ENCODE measurements around the gene TUBD1. TPM values are rescaled to one million over a fixed set of nuclear protein-coding genes. Genes with fewer than 3 reads are reported as not detected.
A peak's percentile ranks its signal among the peaks of the same experiment; 100 is the strongest.

The TUBD1 gene
- total and polyA plus RNA-seq, 8 donors, result 5.9 to 28.6 (median 13.8) TPM; not detected in 1

- TF ChIP-seq POLR2AphosphoS5 (IDR thresholded peaks at IDR 0.05), result no peak
- TF ChIP-seq, protein P1, sequence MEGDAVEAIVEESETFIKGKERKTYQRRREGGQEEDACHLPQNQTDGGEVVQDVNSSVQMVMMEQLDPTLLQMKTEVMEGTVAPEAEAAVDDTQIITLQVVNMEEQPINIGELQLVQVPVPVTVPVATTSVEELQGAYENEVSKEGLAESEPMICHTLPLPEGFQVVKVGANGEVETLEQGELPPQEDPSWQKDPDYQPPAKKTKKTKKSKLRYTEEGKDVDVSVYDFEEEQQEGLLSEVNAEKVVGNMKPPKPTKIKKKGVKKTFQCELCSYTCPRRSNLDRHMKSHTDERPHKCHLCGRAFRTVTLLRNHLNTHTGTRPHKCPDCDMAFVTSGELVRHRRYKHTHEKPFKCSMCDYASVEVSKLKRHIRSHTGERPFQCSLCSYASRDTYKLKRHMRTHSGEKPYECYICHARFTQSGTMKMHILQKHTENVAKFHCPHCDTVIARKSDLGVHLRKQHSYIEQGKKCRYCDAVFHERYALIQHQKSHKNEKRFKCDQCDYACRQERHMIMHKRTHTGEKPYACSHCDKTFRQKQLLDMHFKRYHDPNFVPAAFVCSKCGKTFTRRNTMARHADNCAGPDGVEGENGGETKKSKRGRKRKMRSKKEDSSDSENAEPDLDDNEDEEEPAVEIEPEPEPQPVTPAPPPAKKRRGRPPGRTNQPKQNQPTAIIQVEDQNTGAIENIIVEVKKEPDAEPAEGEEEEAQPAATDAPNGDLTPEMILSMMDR (IDR thresholded peaks at IDR 0.05), result no peak
- TF ChIP-seq EP300 (IDR thresholded peaks at IDR 0.05), result no peak
- no peak for TF ChIP-seq POLR2A (IDR thresholded peaks at IDR 0.05)
- no peak overlapping the region for H3K27ac ChIP-seq
- peaks cover 0 to 14% (median 10%) of the 10 kb centered on the region in 4 donors for H3K36me3 ChIP-seq
- H3K4me1 ChIP-seq, result peaks cover 0 to 33% (median 18%) of the 10 kb centered on the region in 4 donors
- no peaks in the 10 kb centered on the region for H3K27me3 ChIP-seq
- WGBS, 5 donors, result 94 to 99% (median 97%) methylated on average over 8 of the region's 8 CpGs
- no peak overlapping the region for H3K4me3 ChIP-seq
- intact Hi-C loops (cut with DNase I; ENCODE audit: low total_unique reads), result no loop called here
- peak in 1 of 2 donors; percentile 22 for DNase-seq
- no peaks in the 10 kb centered on the region for H3K9me3 ChIP-seq
These were observed 8.9 kb upstream of the TUBD1 start for GRCh38 chr17:59901604-59902003.

- peaks cover 0 to 14% (median 7%) of the 10 kb centered on the region in 4 donors for H3K36me3 ChIP-seq
- H3K4me1 ChIP-seq, result peaks cover 12 to 58% (median 39%) of the 10 kb centered on the region in 4 donors
- H3K27me3 ChIP-seq, result no peaks in the 10 kb centered on the region
- intact Hi-C loops (cut with DNase I; ENCODE audit: low total_unique reads), result no loop called here
- WGBS, 5 donors, result 34 to 86% (median 82%) methylated on average over 5 of the region's 5 CpGs
- peak in 1 of 2 donors; percentile 46 for DNase-seq
- peak overlapping the region in 1 of 5 donors; percentile 25 for H3K27ac ChIP-seq
- TF ChIP-seq POLR2A (IDR thresholded peaks at IDR 0.05) (no peak), POLR2AphosphoS5 (IDR thresholded peaks at IDR 0.05) (no peak)
- TF ChIP-seq, protein P1 (IDR thresholded peaks at IDR 0.05), result peak in 2 of 7 experiments; percentile 15 to 49
- no peak overlapping the region for H3K4me3 ChIP-seq
- no peaks in the 10 kb centered on the region for H3K9me3 ChIP-seq
These were observed 6.4 kb upstream of the TUBD1 start for GRCh38 chr17:59899099-59899498.

DNA sequence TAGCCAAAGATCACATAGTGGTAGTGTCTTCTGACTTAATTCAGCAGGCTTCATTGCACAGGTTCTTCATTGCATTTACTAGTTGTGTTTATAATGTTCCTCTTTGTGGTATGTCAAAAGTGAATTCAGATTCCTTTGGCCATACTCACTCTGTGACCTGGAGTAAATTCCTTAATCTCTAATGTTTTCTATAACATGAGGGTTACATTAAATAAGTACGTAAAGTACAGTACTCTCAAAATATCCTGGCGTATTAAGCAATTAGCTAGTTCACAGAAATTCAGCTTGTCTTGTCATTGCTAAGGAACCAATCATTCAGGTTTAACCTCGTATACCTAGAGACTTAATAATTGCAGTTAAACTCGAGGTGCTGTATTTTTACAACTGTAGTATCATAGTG lies 4.3 kb upstream of the TUBD1 start:
- Histone ChIP-seq H3K27me3 (no peaks in the 10 kb centered on the region), H3K9me3 (no peaks in the 10 kb centered on the region), H3K36me3 (peaks cover 0 to 14% (median 5%) of the 10 kb centered on the region in 4 donors), H3K27ac (no peak overlapping the region), H3K4me3 (no peak overlapping the region), H3K4me1 (peaks cover 14 to 66% (median 45%) of the 10 kb centered on the region in 4 donors)
- WGBS, 5 donors, result 72 to 78% (median 75%) methylated on average over 4 of the region's 4 CpGs
- intact Hi-C loops (cut with DNase I; ENCODE audit: low total_unique reads), result no loop called here
- no peak for DNase-seq
- TF ChIP-seq POLR2AphosphoS5 (IDR thresholded peaks at IDR 0.05), result no peak
- TF ChIP-seq, protein P1 (IDR thresholded peaks at IDR 0.05), result no peak
- TF ChIP-seq POLR2A (IDR thresholded peaks at IDR 0.05), result no peak

GRCh38 chr17:59893676-59894100 lies 945 bp upstream of the TUBD1 start:
- WGBS, 5 donors, result 0 to 1% (median 0%) methylated on average over 11 of the region's 11 CpGs
- Histone ChIP-seq H3K4me1 (peaks cover 22 to 76% (median 57%) of the 10 kb centered on the region in 4 donors), H3K36me3 (peaks cover 0 to 19% (median 12%) of the 10 kb centered on the region in 4 donors), H3K27me3 (no peaks in the 10 kb centered on the region), H3K9me3 (no peaks in the 10 kb centered on the region), H3K4me3 (peak overlapping the region; percentile 74 to 100 (median 87)), H3K27ac (peak overlapping the region; percentile 86 to 98 (median 92))
- intact Hi-C loops (cut with DNase I; ENCODE audit: low total_unique reads), result no loop called here
- TF ChIP-seq, protein P1 (IDR thresholded peaks at IDR 0.05), result no peak
- no peak for DNase-seq
